H1 (cell line): ENCODE measurements around the gene PIAS2. TPM values are rescaled to one million over a fixed set of nuclear protein-coding genes. Genes with fewer than 3 reads are reported as not detected.

Experiments used
- CTCF ChIA-PET: fragments of 300-600 bp; sonication (Branson Sonifier 250); formaldehyde crosslinking; loops from one replicate; lab custom pipeline; 2021; ENCODE audit not compliant: partially characterized antibody; lab: Charles Lee
- POLR2A ChIA-PET: fragments of 300-600 bp; sonication (Branson Sonifier 250); formaldehyde crosslinking; loops from one replicate; lab custom pipeline; 2021; ENCODE audit warnings: inconsistent platforms; ENCODE audit not compliant: partially characterized antibody; lab: Charles Lee
- DNase-seq, 2 experiments: peaks; one replicate each; pipeline versions ENCODE4 v3.0.0 to v3.0.0-alpha.2; 2010 to 2022; ENCODE audit warnings: low spot score in 2 of 2, low read depth in 1 of 2, mixed read lengths in 1 of 2
- FAIRE-seq: peaks from 2 replicates; lab custom pipeline; 2011; peaks lifted over from hg19 to GRCh38; lab: Jason Lieb, UNC
- H2AFZ ChIP-seq: 2 replicates; pipeline ENCODE4 v1.8.1; 2012; ENCODE audit warnings: low read length, inconsistent platforms
- H2AK5ac ChIP-seq: 2 replicates; pipeline ENCODE4 v1.6.1; 2013; ENCODE audit warnings: low read depth, low read length
- H2BK120ac ChIP-seq: replicated peaks from 2 replicates; pipeline ENCODE3; 2013; ENCODE audit warnings: low read depth, low read length, inconsistent platforms
- H2BK12ac ChIP-seq: 2 replicates; pipeline ENCODE4 v1.6.1; 2013; ENCODE audit warnings: low read depth, low read length
- H2BK15ac ChIP-seq: 2 replicates; pipeline ENCODE4 v1.6.1; 2013; ENCODE audit warnings: low read length
- H2BK20ac ChIP-seq: 2 replicates; pipeline ENCODE4 v1.6.1; 2013; ENCODE audit warnings: low read length
- H2BK5ac ChIP-seq: 2 replicates; pipeline ENCODE4 v1.6.1; 2013; ENCODE audit warnings: low read depth, low read length
- H3K14ac ChIP-seq: 2 replicates; pipeline ENCODE4 v1.6.1; 2013; ENCODE audit warnings: inconsistent platforms; ENCODE audit not compliant: insufficient read length
- H3K18ac ChIP-seq: 2 replicates; pipeline ENCODE4 v1.6.1; 2013; ENCODE audit warnings: low read length; ENCODE audit errors: extremely low read depth
- H3K23ac ChIP-seq: 2 replicates; pipeline ENCODE4 v1.6.1; 2013; ENCODE audit warnings: inconsistent platforms; ENCODE audit not compliant: insufficient read length
- H3K23me2 ChIP-seq: 2 replicates; pipeline ENCODE4 v1.6.1; 2013; ENCODE audit warnings: low read depth, low read length
- H3K27ac ChIP-seq: 2 replicates; pipeline ENCODE4 v1.6.1; 2011; ENCODE audit warnings: low read depth, low read length, inconsistent platforms
- H3K27me3 ChIP-seq, 4 experiments: replicated peaks in 1 of 4; 1 replicate in 1 of 4; 2 replicates in 3 of 4; pipeline versions ENCODE4 v1.6.1 to v1.8.1; 2011 to 2013; ENCODE audit warnings: low read length in 3 of 4, mild to moderate bottlenecking in 3 of 4, inconsistent platforms in 2 of 4, mixed read lengths in 2 of 4, moderate library complexity in 1 of 4; ENCODE audit not compliant: control insufficient read depth in 3 of 4, insufficient read depth in 3 of 4; ENCODE audit errors: extremely low read depth in 1 of 4
- H3K36me3 ChIP-seq, 4 experiments: 2 replicates each; pipeline versions ENCODE4 v1.6.1 to v1.8.1; 2011 to 2013; ENCODE audit warnings: mild to moderate bottlenecking in 4 of 4, low read length in 3 of 4, moderate library complexity in 2 of 4, control low read depth in 1 of 4, inconsistent platforms in 1 of 4; ENCODE audit not compliant: insufficient read depth in 4 of 4, control insufficient read depth in 2 of 4
- H3K4ac ChIP-seq: replicated peaks from 2 replicates; pipeline ENCODE3; 2013; ENCODE audit warnings: low read length, low read depth, mixed read lengths, inconsistent platforms; ENCODE audit not compliant: insufficient read length
- H3K4me1 ChIP-seq, 4 experiments: replicated peaks in 1 of 4; 1 replicate in 1 of 4; 2 replicates in 3 of 4; pipeline versions ENCODE4 v1.6.1 to v1.8.1; 2011 to 2013; ENCODE audit warnings: low read length in 3 of 4, inconsistent platforms in 2 of 4, mixed read lengths in 1 of 4; ENCODE audit not compliant: insufficient read depth in 4 of 4, control insufficient read depth in 3 of 4
- H3K4me2 ChIP-seq, 2 experiments: 2 replicates each; pipeline versions ENCODE4 v1.6.1 to v1.8.1; 2011 to 2013; ENCODE audit warnings: low read depth in 2 of 2, low read length in 2 of 2, control low read depth in 1 of 2, inconsistent platforms in 1 of 2, mild to moderate bottlenecking in 1 of 2; ENCODE audit not compliant: insufficient read depth in 1 of 2
- H3K4me3 ChIP-seq, 4 experiments: fragments of 200-600, 300-600 bp in 1 of 4; sonication (generic), shearing (Covaris generic), sonication (Bioruptor Twin) in 1 of 4; 2 replicates each; pipeline versions ENCODE4 v1.5.1 to v1.8.1; 2011 to 2016; ENCODE audit warnings: low read length in 4 of 4, low read depth in 3 of 4, control low read depth in 2 of 4, inconsistent platforms in 2 of 4, mild to moderate bottlenecking in 2 of 4, mixed read lengths in 1 of 4, moderate library complexity in 1 of 4; ENCODE audit not compliant: insufficient read depth in 2 of 4; ENCODE audit errors: extremely low read depth in 1 of 4
- H3K56ac ChIP-seq: replicated peaks from 2 replicates; pipeline ENCODE3; 2013; ENCODE audit warnings: low read depth, mild to moderate bottlenecking, mixed read lengths, low read length, inconsistent platforms; ENCODE audit not compliant: insufficient read length
- H3K79me1 ChIP-seq: 2 replicates; pipeline ENCODE4 v1.6.1; 2013; ENCODE audit warnings: low read depth, low read length, control low read depth
- H3K79me2 ChIP-seq, 2 experiments: 2 replicates each; pipeline versions ENCODE4 v1.6.1 to v1.8.1; 2012 to 2013; ENCODE audit warnings: low read length in 2 of 2, mild to moderate bottlenecking in 2 of 2, inconsistent platforms in 1 of 2; ENCODE audit not compliant: insufficient read depth in 2 of 2, control insufficient read depth in 1 of 2
- H3K9ac ChIP-seq, 4 experiments: replicated peaks in 1 of 4; 1 replicate in 1 of 4; 2 replicates in 3 of 4; pipeline versions ENCODE4 v1.6.1 to v1.8.1; 2011 to 2013; ENCODE audit warnings: low read depth in 3 of 4, low read length in 3 of 4, control low read depth in 2 of 4, mild to moderate bottlenecking in 2 of 4, moderate library complexity in 2 of 4, inconsistent platforms in 1 of 4; ENCODE audit errors: extremely low read depth in 1 of 4
- H3K9me3 ChIP-seq, 2 experiments: 2 replicates each; pipeline versions ENCODE4 v1.6.1 to v1.8.1; 2012 to 2013; ENCODE audit warnings: mild to moderate bottlenecking in 2 of 2, moderate library complexity in 2 of 2, control low read depth in 1 of 2, inconsistent platforms in 1 of 2, low read depth in 1 of 2, low read length in 1 of 2, mixed read lengths in 1 of 2; ENCODE audit not compliant: insufficient read depth in 2 of 2
- H4K20me1 ChIP-seq, 2 experiments: replicated peaks in 1 of 2; 2 replicates each; pipeline versions ENCODE3 to v1.8.1; 2011 to 2013; ENCODE audit warnings: inconsistent platforms in 2 of 2, low read length in 2 of 2, mild to moderate bottlenecking in 1 of 2; ENCODE audit not compliant: insufficient read depth in 2 of 2, control insufficient read depth in 1 of 2
- H4K5ac ChIP-seq: 2 replicates; pipeline ENCODE4 v1.6.1; 2013; ENCODE audit warnings: low read length, low read depth, mixed read lengths, inconsistent platforms; ENCODE audit not compliant: insufficient read length
- H4K8ac ChIP-seq: 2 replicates; pipeline ENCODE4 v1.8.0; 2013; ENCODE audit warnings: mild to moderate bottlenecking, moderate library complexity, low read length, inconsistent platforms; ENCODE audit not compliant: insufficient read depth; ENCODE audit errors: extremely low read depth
- H4K91ac ChIP-seq: replicated peaks from 2 replicates; pipeline ENCODE3; 2013; ENCODE audit warnings: low read length, mixed read lengths, inconsistent platforms; ENCODE audit not compliant: insufficient read length
- USF2 ChIP-seq: IDR thresholded peaks from 2 replicates; pipeline ENCODE4 v1.6.1; 2011; ENCODE audit warnings: low read length, improper control_type of control experiment
- WGBS, 2 experiments: shearing (Covaris generic) in 1 of 2; methylation state at CpG; one replicate each; pipeline versions ENCODE4 v1.1.6 to v1.1.7; 2013 to 2015; ENCODE audit warnings: low lambda C conversion rate in 2 of 2, mixed read lengths in 2 of 2, inconsistent platforms in 1 of 2, low coverage in 1 of 2, missing lambda C conversion rate in 1 of 2; ENCODE audit not compliant: insufficient replicate concordance in 2 of 2, insufficient coverage in 1 of 2, insufficient read length in 1 of 2; ENCODE audit errors: extremely low coverage in 1 of 2, missing lambda C conversion rate in 1 of 2; 5-methylcytosine and 5-hydroxymethylcytosine counted together
- polyA plus RNA-seq, 7 experiments: library from polyadenylated mRNA; depleted of rRNA in 3 of 7; stranded (reverse) in 5 of 7; unstranded in 2 of 7; fragments of >200 nt in 5 of 7; fragments of 200-250 nt in 2 of 7; gene quantifications; 1 replicate in 5 of 7; 2 replicates in 1 of 7; 4 replicates in 1 of 7; pipeline versions ENCODE4 v1.2.1 to v1.2.3, GENCODE V29; 2011 to 2013; ENCODE audit warnings: missing spikeins in 2 of 7, mixed read lengths in 2 of 7
- total RNA-seq: library from RNA; stranded (reverse); fragmentation: NEBNext Ultra II Directional; extraction: Animal tissue kit (Norgen Biotek cat#: 25700); gene quantifications from 2 replicates; pipeline ENCODE4 v1.2.1, GENCODE V29; 2021

PIAS2 gene
- total and polyA plus RNA-seq, 2 of the 8 experiments (the other 6 are each of a cell fraction or from before 2014, with no cell fraction given) = 20.1 to 53.9 TPM

GRCh38 chr18:46843372-46843771 is 73.9 kb downstream of the PIAS2 start:
- no peak overlapping the region for H4K5ac ChIP-seq
- no peak overlapping the region for H3K18ac ChIP-seq
- H3K9me3 ChIP-seq = no peaks in the 10 kb centered on the region
- peaks cover 0 to 4% (median 0%) of the 10 kb centered on the region in 4 experiments; a peak in 2 of 8 replicates for H3K36me3 ChIP-seq
- no peak overlapping the region for H3K9ac ChIP-seq
- no peak overlapping the region for H3K4me3 ChIP-seq
- H3K27me3 ChIP-seq = no peaks in the 10 kb centered on the region
- CTCF ChIA-PET = interaction anchor here (0.9 kb wide), 1 partner anchor 30 kb away, joined by 3 read pairs; no protein-coding TSS in a partner anchor
- no peak overlapping the region for H3K23ac ChIP-seq
- no peak overlapping the region for H2AK5ac ChIP-seq
- H2BK20ac ChIP-seq = no peak overlapping the region
- WGBS, 2 experiments = 93% methylated on average over 1 of the region's 1 CpG; no CpG with 5 or more reads in 1 of the 2 experiments
- no peak for FAIRE-seq
- H3K27ac ChIP-seq = no peak overlapping the region
- H3K4me2 ChIP-seq = no peak overlapping the region
- H2BK5ac ChIP-seq = no peak overlapping the region
- no peak for DNase-seq
- H4K8ac ChIP-seq = no peak overlapping the region
- no peak overlapping the region for H3K14ac ChIP-seq
- no peak overlapping the region for H4K91ac ChIP-seq
- H3K23me2 ChIP-seq = no peaks in the 10 kb centered on the region
- H2AFZ ChIP-seq = no peak overlapping the region
- no peaks in the 10 kb centered on the region for H4K20me1 ChIP-seq
- H3K79me2 ChIP-seq = peaks cover 0 to 7% of the 10 kb centered on the region in 2 experiments; a peak in 2 of 4 replicates
- no peak overlapping the region for H3K4ac ChIP-seq
- no peaks in the 10 kb centered on the region for H3K4me1 ChIP-seq
- no peaks in the 10 kb centered on the region for H3K79me1 ChIP-seq
- POLR2A ChIA-PET = interaction anchor here (0.9 kb wide), 1 partner anchor 11 kb away, joined by 4 read pairs; no protein-coding TSS in a partner anchor
- H2BK120ac ChIP-seq = no peak overlapping the region
- H2BK15ac ChIP-seq = no peak overlapping the region
- no peak overlapping the region for H3K56ac ChIP-seq
- H2BK12ac ChIP-seq = no peak overlapping the region
- TF ChIP-seq USF2 = no peak
